ENCODE measurements around the gene TMEM269.

TMEM269 gene

DNA sequence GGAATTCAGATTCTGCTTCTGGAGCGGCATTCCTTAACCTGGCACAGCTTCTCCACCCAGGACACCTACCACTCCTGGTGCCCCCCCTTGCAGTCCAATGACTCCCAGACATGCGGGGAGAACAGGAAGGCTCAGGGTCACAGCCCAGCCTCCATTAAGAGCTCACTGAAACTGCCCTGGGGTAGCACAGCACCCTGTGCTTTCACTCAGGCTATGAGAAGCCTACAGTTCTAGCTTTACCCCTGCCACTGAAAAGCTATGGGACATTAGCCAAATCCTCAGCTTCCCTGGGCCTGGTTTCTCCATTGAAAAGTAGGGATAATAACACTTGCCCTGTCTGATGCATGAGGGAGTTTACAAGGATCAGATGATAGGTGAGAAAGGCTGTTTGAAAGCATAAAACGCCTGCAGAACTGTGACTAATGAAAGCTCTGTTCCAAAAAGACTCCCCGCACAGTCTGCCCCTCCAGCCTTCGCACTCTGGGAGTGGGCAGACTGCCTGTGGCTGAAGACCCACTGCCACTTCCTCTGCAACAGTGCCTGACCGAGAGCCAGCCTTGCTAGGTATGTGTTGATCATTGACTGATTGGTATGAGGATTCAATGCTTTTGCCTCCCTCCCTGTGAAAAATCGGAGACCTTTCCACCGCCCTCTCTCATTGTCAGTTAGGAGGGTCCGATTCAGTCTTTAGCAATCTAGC, 42.0 kb upstream of the TMEM269 start:
- TF ChIP-seq ZBTB21 (tag by site-specific recombination; IDR thresholded peaks at IDR 0.05): no peak
- TF ChIP-seq ZFHX2 (tag by site-specific recombination; conservative IDR thresholded peaks at IDR 0.05): 0 out of 2 replicates have a peak, but pooled peaks have one; percentile 31
- Histone ChIP-seq H3K27ac (ENCODE audit: extremely low read depth, low read depth, low read length) (no peak overlapping the region), H3K36me3 (ENCODE audit: control insufficient read depth in 2 of 2, insufficient read depth in 1 of 2, low read length in 2 of 2) (peaks cover 0 to 25% of the 10 kb centered on the region in 2 experiments; a peak in 2 of 3 replicates), H3K4me3 (ENCODE audit: low read depth, low read length) (no peak overlapping the region), H3K4me1 (ENCODE audit: control insufficient read depth, insufficient read depth, low read length) (no peaks in the 10 kb centered on the region), H3K9me3 (ENCODE audit: control insufficient read depth, insufficient read depth, low read depth, low read length) (no peaks in the 10 kb centered on the region)
- CTCF ChIA-PET: interaction anchor here (1.9 kb wide), 1 partner anchor 164 kb away, joined by 7 read pairs; no protein-coding TSS in a partner anchor
- POLR2A ChIA-PET: interaction anchor here (0.6 to 1.6 kb wide), 2 partner anchors 11 to 60 kb away, joined by 4 to 8 read pairs; partner anchors contain the start of gene YBX1

DNA sequence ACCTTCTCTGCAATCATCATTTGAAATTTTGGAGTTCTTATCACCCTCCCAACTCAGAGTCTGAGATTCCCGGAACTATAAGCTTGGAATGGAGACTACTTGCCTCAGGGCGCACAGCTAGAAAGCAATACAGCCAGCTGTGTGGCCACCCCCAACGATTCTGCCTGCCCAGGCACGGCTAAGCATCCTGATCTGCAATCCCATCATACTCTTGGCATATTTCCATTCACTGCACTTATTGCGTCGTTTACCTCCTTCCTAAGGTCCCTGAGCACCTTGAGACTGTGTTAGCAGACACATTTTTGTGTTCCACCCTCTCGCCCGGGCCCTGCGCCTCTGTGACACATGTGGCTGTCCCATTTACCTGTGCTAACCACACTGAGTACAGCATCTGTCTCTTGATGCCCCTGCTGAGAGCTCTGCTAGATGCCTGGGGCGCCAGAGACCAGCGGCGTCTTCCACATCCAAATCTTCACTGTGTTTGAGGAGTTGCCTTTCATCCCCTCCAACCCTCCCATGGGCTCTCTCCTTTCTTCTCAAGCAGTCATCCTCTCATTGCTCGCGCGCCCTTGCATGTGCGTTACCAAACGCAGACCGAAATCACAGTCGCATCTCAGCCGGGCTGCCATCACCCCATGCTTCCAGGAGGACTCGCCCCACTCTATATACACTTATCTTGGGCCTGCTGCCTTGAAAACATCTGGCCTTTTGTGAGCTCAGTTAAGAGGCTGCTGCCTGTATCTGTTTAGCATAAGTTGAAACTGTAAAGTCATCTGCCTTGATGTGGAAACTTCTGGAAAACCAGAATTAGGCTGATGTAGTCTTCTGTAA, 41.3 kb upstream of the TMEM269 start:
- TF ChIP-seq PRDM10 (tag by site-specific recombination; IDR thresholded peaks at IDR 0.05): peak; percentile 47
- TF ChIP-seq ZIC2 (tag by site-specific recombination; IDR thresholded peaks at IDR 0.05): peak; percentile 67
- 0 out of 2 replicates have a peak, but pooled peaks have one; percentile 20 for TF ChIP-seq ZNF600 (tag by site-specific recombination; IDR thresholded peaks at IDR 0.05)
- peak; percentile 42; the same call in 1 of the 2 replicates for TF ChIP-seq GLIS1 (tag by site-specific recombination; IDR thresholded peaks at IDR 0.05)
- no peak for TF ChIP-seq MZF1 (tag by site-specific recombination; IDR thresholded peaks at IDR 0.05; ENCODE audit: borderline replicate concordance)
- TF ChIP-seq ZBTB17 (tag by site-specific recombination; IDR thresholded peaks at IDR 0.05): peak; percentile 73
- no peak for TF ChIP-seq HOXD13 (CRISPR knock-in tag; IDR thresholded peaks at IDR 0.05; ENCODE audit: borderline replicate concordance)
- no peak for TF ChIP-seq ZNF423 (tag by site-specific recombination; IDR thresholded peaks at IDR 0.05)
- no peak for TF ChIP-seq ZNF274 (IDR thresholded peaks at IDR 0.05; ENCODE audit: low read length)
- no peak for TF ChIP-seq ZNF274 (tag by site-specific recombination; IDR thresholded peaks at IDR 0.05; ENCODE audit: borderline replicate concordance)
- H3K4me1 ChIP-seq (ENCODE audit: control insufficient read depth, insufficient read depth, low read length): no peaks in the 10 kb centered on the region
- peaks cover 0 to 32% of the 10 kb centered on the region in 2 experiments; a peak in 2 of 3 replicates for H3K36me3 ChIP-seq (ENCODE audit: control insufficient read depth in 2 of 2, insufficient read depth in 1 of 2, low read length in 2 of 2)
- no peak overlapping the region for H3K27ac ChIP-seq (ENCODE audit: extremely low read depth, low read depth, low read length)
- POLR2A ChIA-PET: interaction anchor here (1.6 kb wide), 1 partner anchor 61 kb away, joined by 8 read pairs; the partner anchor contains the start of gene YBX1
- CTCF ChIA-PET: interaction anchor here (1.9 kb wide), 1 partner anchor 165 kb away, joined by 7 read pairs; no protein-coding TSS in a partner anchor
- no peak overlapping the region for H3K4me3 ChIP-seq (ENCODE audit: low read depth, low read length)
- no peaks in the 10 kb centered on the region for H3K9me3 ChIP-seq (ENCODE audit: control insufficient read depth, insufficient read depth, low read depth, low read length)

DNA sequence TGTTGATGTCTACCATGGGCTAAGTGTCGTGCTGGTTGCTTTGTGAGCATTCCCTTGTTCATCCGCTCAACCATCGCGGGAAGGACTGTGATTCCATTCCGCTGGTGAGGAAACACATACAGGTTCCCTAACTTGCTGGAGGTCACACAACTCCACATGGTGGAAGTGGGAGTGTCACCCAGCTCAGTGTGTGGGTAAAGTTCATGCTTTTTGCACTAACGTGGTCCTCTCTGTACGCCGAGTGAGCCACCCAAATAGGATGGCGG, 40.7 kb upstream of the TMEM269 start:
- Histone ChIP-seq H3K4me3 (ENCODE audit: low read depth, low read length) (no peak overlapping the region), H3K9me3 (ENCODE audit: control insufficient read depth, insufficient read depth, low read depth, low read length) (no peaks in the 10 kb centered on the region), H3K4me1 (ENCODE audit: control insufficient read depth, insufficient read depth, low read length) (no peaks in the 10 kb centered on the region), H3K27ac (ENCODE audit: extremely low read depth, low read depth, low read length) (no peak overlapping the region), H3K36me3 (ENCODE audit: control insufficient read depth in 2 of 2, insufficient read depth in 1 of 2, low read length in 2 of 2) (peaks cover 0 to 38% of the 10 kb centered on the region in 2 experiments; a peak in 2 of 3 replicates)
- TF ChIP-seq, protein P1, sequence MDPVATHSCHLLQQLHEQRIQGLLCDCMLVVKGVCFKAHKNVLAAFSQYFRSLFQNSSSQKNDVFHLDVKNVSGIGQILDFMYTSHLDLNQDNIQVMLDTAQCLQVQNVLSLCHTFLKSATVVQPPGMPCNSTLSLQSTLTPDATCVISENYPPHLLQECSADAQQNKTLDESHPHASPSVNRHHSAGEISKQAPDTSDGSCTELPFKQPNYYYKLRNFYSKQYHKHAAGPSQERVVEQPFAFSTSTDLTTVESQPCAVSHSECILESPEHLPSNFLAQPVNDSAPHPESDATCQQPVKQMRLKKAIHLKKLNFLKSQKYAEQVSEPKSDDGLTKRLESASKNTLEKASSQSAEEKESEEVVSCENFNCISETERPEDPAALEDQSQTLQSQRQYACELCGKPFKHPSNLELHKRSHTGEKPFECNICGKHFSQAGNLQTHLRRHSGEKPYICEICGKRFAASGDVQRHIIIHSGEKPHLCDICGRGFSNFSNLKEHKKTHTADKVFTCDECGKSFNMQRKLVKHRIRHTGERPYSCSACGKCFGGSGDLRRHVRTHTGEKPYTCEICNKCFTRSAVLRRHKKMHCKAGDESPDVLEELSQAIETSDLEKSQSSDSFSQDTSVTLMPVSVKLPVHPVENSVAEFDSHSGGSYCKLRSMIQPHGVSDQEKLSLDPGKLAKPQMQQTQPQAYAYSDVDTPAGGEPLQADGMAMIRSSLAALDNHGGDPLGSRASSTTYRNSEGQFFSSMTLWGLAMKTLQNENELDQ (tag by site-specific recombination; IDR thresholded peaks at IDR 0.05; ENCODE audit: low read depth): no peak
- TF ChIP-seq ZNF132 (tag by site-specific recombination; IDR thresholded peaks at IDR 0.05; ENCODE audit: borderline replicate concordance) (no peak), EGR2 (tag by site-specific recombination; IDR thresholded peaks at IDR 0.05; ENCODE audit: low read depth) (no peak), ZBTB8A (tag by site-specific recombination; IDR thresholded peaks at IDR 0.05) (no peak), ZBTB7A (tag by site-specific recombination; IDR thresholded peaks at IDR 0.05; ENCODE audit: low read depth) (no peak), ZFP41 (tag by site-specific recombination; IDR thresholded peaks at IDR 0.05; ENCODE audit: borderline replicate concordance) (no peak), ZNF624 (tag by site-specific recombination; IDR thresholded peaks at IDR 0.05) (no peak), ZBTB1 (tag by site-specific recombination; IDR thresholded peaks at IDR 0.05) (no peak)
- ChIA-PET POLR2A (no interaction called here), CTCF (interaction anchor here (0.6 to 1.9 kb wide), 2 partner anchors 166 to 330 kb away, joined by 3 to 7 read pairs; no protein-coding TSS in a partner anchor)
